Right lobe of liver (tissue), 4 donors: Measurements from ENCODE around the gene FBLN2.

Experiments used
- CTCF ChIP-seq, 4 donors: fragments of 200-600 bp in 3 of 4; fragments of 450-650 bp in 1 of 4; IDR thresholded peaks; one replicate each; pipeline versions ENCODE4 v1.5.1 to v1.8.0; 2016 to 2022; ENCODE audit warnings: antibody characterized with exemption in 4 of 4, mild to moderate bottlenecking in 2 of 4
- POLR2A ChIP-seq: fragments of 450-650 bp; IDR thresholded peaks from one replicate; pipeline ENCODE4 v1.6.1; 2017; ENCODE audit warnings: antibody characterized with exemption, mild to moderate bottlenecking
- donor health status: DM: no; HTN: no; CAD: no.
- donor health status: DM: no; HTN: no; CAD: no.
- donor health status: DM: no; HTN: yes; CAD: no.

GRCh38 chr3:13544293-13544831 is 4.6 kb upstream of the FBLN2 start:
- TF ChIP-seq CTCF (IDR thresholded peaks at IDR 0.05) (no peak), POLR2A (no peak)
